ENCODE measurements around the gene TMPO.

DNA sequence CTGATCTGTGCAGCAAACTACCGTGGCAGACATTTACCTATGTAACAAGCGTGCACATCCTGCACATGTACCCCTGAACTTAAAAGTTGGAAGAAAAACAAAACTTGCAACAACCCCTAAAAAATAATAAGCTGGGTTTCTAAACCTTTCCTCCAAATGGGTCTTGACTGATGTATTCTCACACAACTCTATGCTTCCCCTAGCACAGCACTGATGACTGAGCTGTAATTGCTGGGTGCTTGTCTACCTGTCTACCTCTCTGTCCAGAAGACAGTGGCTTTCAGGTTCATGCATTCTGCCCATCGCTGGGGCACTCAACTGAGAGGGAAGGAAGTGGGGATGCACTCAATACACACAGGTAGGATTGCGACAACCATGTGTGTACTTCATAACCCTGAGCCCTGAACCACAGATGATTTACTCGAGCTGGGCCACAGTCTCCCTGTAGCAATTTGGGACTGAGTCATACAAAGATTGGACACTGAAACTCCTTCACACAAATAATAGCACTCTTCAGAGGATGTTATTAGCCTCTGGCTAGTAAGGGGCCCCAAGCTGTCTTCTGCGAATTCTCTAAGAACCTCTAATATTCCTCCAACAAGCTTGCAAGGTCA lies 44.8 kb upstream of the TMPO start:
- TF ChIP-seq EZH2 (IDR thresholded peaks at IDR 0.05; ENCODE audit: insufficient read depth, poor library complexity, severe bottlenecking) (no peak), EZH2phosphoT487 (IDR thresholded peaks at IDR 0.05; ENCODE audit: insufficient read depth, low read depth) (no peak)
